GM18502 (cell line): ENCODE results near the gene MYT1.

Experiments used
- ATAC-seq: cut with Tn5 transposase; IDR thresholded peaks from one replicate; pipeline ENCODE4 v1.9.1; 2021; ENCODE audit warnings: mild to moderate bottlenecking; ENCODE audit not compliant: unreplicated experiment, poor library complexity

MYT1 gene

DNA sequence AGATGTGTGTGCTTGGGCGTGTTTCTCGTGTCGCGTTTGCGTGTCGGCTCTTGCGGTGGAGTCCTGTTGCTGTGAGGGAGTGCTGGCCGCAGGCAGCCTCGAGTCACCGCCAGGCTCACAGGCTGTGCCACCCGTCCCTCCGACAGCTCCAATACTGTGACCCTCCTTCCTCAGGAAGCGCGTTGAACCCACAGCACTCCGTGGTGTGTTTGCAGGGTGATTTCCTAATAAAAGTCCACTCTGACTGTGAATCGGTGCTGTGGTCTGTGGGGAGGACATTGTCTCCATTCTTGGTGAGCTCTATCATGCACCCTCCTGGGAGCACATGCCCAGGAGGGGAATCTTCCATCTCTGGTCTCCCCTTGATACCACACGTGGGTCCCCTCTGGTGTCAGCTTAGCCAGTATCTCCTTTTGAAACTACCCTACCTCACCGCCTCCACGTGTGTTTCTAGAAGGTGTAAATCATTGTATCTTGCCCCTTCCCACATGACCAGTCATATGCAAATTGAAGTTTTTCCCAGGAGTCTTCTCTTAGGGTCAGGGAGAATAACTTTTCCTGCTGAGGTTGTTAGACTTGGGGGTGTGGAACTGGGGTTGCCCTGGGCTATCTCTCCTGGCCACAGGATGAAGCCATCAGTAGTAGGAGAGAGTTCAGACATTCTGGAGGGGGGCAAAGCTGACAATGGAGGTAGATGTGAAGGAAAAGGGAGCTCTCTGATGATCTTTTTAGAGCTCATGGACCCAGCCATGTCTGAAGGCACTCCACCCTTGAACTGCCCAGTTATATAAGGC lies 77.9 kb downstream of the MYT1 start:
- ATAC-seq = no peak

DNA sequence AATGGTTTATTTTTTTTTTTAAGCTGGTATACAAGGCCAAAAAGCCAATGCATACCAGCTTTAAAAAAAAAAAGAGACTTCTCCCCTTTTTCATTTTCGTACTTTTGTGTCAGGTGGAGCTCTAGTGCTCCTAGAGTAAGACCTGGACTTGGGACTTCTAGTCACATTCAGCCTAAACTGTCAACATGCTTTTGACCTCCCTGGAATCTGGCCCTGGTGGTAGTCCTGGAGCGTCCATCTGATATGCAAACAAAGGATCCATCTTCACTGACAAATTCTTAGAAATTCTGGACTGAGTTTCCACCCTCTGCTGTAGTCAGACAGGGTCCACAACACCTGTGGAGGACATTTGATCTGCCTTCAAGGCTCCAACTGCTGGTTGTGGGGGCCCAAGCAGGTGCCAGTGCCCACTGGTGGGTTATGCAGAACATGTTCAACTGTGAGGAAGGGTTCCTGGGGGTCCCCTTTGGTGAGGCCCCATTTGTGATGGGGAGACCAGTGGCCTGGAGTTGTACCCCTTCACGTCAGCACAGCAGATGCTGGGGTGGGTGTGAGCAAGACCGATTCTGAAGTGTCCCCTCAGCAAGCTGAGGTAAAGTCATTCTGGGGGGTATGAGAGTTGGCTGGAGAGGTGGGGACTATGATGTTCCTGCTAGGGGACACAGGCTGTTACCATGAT lies 78.7 kb downstream of the MYT1 start:
- ATAC-seq = no peak

DNA sequence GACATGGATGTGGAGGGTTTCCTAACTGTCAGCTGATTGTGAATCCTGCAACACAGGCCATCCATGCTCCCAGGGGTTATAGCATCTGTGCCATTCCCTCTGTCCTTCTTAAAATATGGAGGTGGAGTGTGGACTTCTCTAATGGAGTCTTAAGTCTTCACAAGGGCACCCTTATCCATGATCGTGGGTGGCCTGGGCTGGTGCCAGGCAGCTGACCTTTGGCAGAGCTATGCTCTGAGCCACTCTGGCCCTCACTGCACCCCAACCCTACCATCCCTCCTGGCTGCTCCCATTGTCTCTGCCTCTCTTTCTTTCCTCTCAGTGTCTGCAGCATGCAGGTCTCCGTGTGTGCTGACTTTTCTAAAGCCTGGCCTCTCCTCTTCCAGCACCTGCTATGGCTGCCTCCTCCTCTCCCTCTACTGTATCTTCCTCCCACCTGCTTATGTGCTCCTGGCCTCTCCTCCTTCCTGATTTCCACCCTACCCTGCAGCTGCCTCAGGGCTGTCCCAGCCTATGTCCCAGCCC lies 80.1 kb downstream of the MYT1 start:
- no peak for ATAC-seq

DNA sequence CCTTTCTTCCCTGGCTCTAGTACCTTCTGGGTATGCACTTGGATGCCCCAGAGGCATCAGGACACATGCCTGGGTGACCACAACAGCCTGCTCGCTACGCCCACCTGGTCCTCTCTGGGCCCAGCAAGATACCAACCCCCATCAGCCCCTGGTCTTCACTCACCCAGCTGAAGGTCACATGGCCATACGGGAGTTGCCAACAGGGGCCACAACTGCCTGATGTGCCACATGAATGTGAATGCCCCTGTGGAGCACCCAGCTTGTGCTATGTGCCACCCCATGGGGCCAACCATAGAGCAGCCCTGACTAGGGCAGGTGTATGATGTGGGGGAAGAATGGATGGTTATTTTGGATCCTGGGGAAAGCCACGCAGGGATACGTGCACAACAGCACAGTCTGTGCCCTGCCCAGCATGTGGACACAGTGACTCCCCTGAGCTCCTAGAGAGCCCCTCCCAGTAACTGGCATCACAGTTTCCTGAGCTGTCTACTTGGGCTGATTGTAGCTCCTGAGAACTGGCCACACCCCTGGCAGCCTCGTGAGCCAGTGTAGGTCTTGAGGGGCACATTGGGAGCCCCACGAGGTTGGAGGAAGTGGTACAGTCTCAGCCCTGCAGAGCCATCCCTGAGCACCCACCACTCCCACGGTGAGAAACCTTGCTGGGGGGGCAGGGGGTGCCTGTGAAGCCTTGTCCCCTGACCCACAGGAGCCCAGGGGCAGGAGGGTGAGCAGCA lies 80.8 kb downstream of the MYT1 start:
- no peak for ATAC-seq

DNA sequence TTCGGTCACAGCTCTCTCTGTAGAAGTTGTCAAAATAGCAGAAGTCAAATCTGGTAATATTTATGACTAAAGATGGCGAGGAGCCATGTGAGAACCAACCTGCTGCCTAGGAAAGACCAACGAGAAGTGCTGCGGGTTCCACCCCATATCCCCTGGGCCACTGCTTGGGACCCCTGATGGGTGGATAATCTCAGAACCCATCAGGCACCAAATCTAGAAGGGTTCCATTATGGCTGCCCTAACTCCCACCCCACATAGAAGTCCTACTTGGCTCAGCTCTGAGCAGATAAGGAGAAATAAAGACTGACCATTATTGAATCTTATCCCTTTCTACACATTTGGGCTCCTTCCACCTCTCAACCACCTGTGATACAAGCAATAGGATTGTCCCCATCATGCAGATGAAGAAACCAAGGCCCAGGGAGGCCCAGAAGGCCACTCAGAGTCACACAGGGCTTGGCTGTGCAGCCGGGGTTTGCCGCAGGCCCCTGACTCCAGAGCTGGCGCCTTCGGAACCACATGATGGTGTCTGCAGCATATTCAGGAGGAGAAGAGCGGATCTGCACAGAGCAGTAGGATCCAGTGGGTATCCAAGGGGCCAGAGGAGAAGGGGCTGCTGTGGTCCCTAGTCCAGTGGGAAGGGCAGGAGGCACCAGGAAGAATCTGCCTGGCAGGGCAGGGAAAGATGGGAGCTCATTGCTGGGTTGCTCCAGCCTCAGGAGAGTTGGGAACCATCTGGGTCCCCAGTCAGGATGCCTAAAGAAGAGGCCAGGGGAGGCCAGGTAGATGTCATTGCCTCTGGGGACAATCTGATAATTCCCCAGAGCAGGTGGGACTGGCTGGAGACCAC lies 81.7 kb downstream of the MYT1 start:
- ATAC-seq = no peak

DNA sequence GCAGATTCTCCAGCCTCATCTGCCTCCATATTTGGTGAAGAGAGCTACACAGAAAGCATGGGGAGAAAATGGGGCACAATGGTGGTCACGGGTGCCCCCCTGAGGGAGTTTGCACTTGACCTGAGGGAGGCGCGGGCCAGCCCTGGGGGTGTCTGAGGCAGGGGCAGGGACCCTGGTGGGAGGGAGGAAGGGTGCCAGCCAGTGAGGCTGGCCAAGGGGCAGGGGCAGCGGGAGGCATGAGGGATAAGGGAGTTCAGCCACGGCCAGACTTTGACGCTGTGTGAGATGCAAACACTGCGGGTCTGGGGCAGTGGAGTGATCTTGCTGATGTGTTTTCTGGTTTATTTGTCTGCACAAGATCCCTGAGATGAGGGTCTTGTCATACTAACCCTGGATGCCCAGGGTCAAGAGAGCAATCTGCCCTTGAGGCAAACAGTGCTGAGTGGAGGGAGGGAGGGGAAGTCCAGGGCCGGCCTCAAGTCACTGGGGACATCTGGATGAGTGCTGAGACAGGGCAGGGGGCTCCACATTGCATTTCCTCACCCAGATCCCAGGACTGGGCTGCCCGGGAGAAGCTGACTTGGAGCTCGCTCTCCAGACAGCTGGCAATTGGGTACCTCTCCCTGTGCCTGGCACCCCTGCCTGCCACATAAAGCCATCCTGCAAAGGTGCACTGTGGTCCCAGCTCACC lies 82.5 kb downstream of the MYT1 start:
- ATAC-seq = no peak

DNA sequence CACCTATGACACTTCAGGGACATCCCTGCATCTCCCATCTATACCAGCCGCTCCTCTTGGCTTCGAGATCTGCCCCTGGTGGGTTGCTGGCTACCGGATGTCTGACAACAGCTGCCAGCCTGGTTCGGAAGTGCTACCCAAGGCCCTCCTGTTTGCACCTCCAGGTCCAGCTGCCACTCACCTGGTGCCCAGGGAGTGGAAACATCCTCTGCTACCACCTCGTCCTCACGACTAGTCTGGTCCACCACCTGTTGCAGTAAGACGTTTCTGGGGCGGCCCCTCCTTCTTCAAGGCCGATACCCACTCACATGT lies 83.0 kb downstream of the MYT1 start:
- no peak for ATAC-seq

DNA sequence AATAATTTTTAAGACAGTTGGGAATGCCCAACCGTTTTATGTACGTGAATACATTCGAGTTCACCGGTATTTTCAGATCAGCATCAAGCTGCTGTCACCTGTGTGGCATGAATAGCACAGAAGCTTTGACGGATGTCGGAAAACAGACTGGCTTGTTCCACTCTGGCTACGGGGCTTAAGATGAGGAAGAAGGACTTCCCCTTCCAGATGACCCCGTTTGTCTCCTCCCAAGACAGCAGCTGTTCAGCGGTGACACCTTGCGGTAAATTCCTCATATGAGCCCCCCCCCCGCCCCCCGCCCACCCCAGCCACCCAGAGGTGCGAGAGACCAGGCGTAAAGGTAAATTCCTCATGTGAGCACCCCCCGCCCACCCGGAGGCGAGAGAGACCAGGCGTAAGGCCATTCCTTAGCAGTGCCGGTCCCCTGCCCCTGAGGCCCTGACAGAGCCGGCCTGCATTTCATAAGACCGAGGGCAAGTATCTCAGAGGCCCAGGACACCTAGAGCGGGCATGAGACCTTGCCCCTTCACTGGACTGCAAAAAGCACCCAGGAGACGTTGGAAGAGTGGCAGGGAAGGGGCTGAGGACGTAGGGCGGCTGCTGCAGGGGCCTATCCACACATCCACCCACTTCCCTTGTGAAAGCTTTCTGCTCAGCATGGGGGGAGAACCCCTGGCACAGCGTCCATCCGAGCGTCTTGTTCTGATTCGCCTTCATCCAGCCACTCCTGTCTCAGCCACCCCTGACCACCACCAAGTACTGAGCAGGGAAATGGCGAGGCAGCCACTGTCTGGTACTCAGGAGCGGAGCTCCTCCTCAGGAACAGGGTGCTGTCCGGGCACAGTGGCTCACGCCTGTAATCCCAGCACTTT lies 84.0 kb downstream of the MYT1 start:
- no peak for ATAC-seq

DNA sequence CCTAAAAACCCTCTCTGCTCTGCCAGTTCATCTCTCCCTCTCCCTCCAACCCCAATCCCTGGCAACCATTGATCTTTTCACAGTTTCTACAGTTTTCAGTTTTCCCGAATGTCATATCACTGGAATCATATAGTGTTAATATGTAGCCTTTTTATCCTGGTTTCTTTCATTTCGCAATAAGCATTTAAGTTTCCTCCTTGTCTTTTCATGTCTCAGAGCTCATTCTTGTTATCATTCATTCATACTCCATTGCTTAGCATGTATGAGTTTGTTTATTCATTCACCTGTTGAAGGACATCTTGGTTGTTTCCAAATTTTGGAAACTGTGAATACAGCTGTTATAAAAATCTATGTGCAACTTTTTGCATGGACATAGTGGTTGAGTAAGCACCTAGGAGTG lies 85.8 kb downstream of the MYT1 start:
- ATAC-seq = no peak

DNA sequence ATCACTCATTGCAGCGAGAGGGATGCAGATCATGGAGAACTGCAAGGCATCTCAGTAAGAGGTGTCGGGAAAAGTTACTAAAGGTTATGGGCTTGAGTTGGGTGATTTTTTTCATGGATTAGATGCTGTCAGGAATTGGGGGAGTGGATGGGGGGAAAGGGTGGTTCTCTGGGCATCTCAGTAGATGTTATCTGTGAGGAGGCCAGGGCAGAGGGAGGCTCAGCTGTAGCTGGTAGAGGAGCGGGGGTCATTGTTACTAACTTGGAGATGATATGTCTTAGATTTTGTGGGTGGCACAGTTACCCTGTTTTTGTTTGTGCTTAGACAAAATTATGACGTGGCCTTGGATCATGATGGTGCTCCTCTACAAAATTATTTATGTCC lies 88.7 kb downstream of the MYT1 start:
- no peak for ATAC-seq

DNA sequence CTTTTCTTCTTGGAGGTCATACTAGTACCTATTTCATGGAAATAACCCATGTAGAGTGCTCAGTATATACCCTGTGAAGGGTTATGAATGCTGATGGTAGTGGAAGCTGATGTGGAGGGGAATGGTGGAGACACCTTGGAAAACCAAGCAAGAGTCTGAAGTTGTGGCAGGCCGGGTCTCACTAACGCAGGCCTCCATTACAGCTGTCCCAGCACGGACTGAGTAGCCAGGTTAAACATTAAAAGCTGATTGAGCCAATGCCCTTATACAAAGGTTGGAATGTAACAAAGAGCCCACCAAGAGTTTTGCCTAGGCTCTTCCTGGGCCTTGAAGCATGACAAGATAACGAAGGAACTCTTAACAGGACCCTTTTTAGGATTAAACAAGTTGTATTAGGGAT lies 89.2 kb downstream of the MYT1 start:
- no peak for ATAC-seq

DNA sequence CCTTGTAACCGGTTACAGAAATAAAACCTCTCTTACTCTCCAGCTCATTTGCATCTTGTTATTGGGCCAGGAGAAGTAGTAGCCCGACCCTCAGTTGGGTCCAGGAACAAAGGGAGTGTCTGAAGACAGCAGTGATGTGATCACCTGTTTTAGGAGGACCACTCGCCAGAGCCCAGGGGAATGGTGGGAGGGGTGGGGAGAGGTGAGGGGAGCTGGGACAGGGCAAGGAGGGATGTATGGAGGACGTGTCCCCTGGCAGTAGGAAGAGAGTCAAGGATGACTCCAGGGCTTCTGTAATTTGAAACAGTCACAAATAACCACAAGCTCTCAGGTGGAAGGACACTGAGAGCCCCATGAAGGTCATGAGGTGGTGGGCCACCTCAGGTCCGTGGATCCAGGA lies 89.9 kb downstream of the MYT1 start:
- ATAC-seq = no peak

DNA sequence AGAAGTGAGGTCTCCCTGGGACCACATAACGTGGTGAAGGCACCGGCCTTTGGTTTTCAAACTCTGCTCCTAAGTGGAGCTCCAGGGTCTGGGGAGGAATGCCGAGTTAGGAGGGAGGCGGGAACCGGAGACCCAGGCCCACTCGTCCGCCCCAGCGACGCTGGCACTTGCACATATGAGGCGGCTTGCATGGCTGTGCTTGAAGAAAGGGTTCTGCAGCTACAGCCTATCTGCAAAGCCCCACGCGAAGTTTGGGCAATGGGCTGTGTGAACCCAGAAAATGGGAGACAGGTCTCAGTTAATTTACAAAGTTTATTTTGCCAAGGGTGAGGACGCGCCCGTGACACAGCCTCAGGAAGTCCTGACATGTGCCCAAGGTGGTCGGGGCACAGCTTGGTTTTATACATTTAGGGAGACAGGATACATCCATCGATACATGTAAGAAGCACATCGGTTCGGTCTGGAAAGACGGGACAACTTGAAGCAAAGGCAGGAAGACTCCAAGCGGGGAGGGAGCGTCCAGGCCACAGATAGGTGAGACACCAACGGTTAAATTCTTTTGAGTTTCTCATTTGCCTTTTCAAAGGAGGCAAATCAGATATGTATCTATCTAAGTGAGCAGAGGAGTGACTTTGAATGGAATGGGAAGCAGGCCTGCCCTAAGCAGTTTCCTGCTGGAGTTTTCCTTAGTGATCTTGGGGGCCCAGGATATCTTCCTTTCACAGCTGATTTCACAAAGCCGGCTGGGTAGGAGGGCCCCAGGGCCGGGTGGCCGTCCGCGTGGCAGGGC lies 90.5 kb downstream of the MYT1 start:
- ATAC-seq = no peak

DNA sequence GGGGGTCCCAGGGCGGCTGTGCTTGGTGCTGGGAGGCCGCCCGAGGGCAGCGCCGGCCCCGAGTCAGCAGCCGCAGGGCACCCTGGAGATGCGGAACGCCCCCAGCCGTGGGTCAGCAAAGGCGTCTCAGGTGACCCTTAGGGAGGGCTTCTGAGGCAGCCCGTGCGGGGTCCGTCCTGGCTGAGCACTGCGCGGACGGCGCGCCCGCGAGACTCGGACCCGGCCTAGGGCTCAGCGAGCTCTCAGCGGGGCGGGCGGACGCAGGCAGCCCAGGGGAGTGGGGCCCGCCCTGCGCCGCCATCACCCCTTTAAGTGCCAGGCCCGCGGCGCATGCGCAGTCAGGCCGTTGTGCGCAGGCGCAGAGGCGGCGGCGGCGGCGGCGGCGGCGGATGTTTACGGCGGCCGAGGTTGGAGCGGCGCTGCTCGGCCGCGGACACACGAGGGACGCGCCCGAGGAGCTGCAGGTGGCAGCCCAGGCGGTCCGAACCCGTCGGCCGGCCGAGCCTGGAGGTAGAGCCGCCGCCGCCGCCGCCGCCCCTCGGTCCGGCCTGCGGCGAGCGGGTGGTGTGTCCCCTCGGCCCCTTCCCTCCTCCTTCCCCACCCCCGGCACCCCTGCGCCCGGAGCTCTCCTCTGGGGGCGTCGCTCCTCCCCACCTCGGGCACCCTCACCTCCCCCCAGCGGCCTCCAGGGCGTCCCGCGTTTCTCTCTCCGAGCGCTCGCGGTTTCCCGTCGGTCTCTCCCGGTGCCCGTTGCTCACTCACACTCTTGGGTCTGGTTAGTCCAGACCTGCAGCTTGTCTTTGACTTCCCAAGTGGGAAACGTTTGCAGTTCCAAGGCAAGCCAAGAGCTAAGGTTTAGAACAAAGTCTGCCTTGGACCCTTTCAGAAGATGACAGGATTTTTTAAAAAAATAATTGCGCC lies 91.4 kb downstream of the MYT1 start, which contains the start of gene PCMTD2:
Gene PCMTD2, plus strand, starts transcription at position 388 of the 921 bp plus-strand sequence. CDS start 4,218 bp downstream, outside the sequence.
- peak; percentile 80 for ATAC-seq

DNA sequence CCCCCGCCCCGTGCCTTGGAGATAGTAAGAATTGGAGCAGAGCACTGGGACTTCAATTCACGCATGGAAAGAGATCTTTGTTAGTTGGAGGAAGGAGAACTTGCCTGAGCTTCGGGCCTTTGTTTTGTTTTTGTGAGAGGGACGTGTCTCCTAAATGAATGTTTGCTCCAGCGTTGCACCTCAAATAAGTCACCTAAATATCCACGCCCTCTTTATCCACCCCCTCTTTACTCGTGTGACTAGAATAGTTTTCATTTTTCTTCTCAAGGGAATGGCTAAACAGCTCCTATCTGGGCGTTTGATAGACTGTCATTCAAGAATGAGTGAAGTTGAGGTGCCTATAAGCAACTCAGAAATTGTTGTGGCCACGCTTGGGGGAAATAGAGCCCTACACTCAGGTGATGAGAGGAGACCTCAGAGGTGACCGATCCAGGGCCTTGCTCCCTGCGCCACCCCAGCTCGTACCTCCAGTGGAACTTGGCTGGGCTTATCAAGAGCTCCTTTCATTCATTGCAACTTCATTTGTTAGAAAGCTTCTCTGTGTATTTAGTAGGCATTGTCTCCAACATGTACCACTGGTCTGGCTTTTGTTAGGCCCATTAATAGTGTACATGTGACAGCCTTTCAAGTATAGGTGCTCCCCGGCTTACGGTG lies 92.2 kb downstream of the MYT1 start:
- ATAC-seq = no peak

DNA sequence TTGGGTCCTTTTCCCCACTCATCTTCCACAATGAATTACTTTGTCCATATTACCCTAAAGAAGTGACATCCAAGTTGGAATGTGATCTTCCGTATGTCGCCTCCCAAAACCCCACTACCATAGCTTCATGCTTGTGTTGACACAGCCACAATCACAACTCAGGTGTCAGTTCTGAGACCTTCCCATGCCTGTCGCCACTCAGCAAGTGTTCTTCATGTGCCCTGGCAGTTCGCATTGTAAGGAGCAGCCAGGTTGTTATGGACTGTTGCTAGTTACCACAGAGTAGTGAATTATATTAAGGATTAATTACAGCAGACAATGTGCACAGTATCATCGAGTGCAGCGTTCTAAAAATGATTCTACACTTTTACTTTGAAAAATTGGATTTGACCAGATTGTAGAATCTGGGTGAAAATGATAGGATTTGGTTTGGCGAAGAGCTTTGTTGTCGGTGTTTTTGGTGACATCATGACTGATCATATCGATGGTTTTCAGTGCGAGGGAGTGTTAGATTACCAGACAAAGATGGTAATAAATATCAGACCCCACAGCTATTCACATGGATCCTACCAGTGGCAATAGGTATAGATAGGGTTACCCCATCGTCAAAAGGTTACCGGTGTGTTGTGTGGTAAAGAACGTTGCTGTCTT lies 93.0 kb downstream of the MYT1 start:
- no peak for ATAC-seq
